Fibroblast of lung (primary cell): ENCODE results near the gene AP4S1. TPM values are rescaled to one million over a fixed set of nuclear protein-coding genes. Genes with fewer than 3 reads are reported as not detected.
A peak's percentile ranks its signal among the peaks of the same experiment; 100 is the strongest.

Experiments
- DNase-seq, 2 donors: peaks; one replicate each; pipeline versions ENCODE4 v3.0.0 to v3.0.0-alpha.2; 2010; ENCODE audit warnings: low read depth in 2 of 2
- H2AFZ ChIP-seq: 2 replicates; pipeline ENCODE4 v1.5.1; 2012; ENCODE audit warnings: low read length, control low read depth, inconsistent platforms
- H3K27ac ChIP-seq: 2 replicates; pipeline ENCODE4 v1.5.1; 2011; ENCODE audit warnings: low read length, control low read depth; ENCODE audit not compliant: insufficient read depth
- H3K27me3 ChIP-seq: 2 replicates; pipeline ENCODE4 v1.5.1; 2011; ENCODE audit warnings: mild to moderate bottlenecking, low read length; ENCODE audit not compliant: control insufficient read depth, insufficient read depth
- H3K36me3 ChIP-seq: 2 replicates; pipeline ENCODE4 v1.5.1; 2011; ENCODE audit warnings: low read length; ENCODE audit not compliant: control insufficient read depth, insufficient read depth
- H3K4me1 ChIP-seq: 2 replicates; pipeline ENCODE4 v1.5.1; 2011; ENCODE audit warnings: low read length; ENCODE audit not compliant: control insufficient read depth, insufficient read depth; ENCODE audit errors: extremely low read depth
- H3K4me2 ChIP-seq: 2 replicates; pipeline ENCODE4 v1.5.1; 2011; ENCODE audit warnings: low read length, control low read depth; ENCODE audit not compliant: insufficient read depth; ENCODE audit errors: extremely low read depth
- H3K4me3 ChIP-seq, 4 experiments: fragments of 200-600 bp in 1 of 4; sonication (generic) in 1 of 4; replicated peaks in 1 of 4; 2 replicates each; pipeline ENCODE4 v1.5.1; 2011 to 2016; ENCODE audit warnings: low read length in 4 of 4, low read depth in 3 of 4, mild to moderate bottlenecking in 3 of 4, control low read depth in 2 of 4, inconsistent platforms in 1 of 4, mixed read lengths in 1 of 4; ENCODE audit not compliant: insufficient read depth in 1 of 4; ENCODE audit errors: control extremely low read depth in 1 of 4
- H3K79me2 ChIP-seq: 2 replicates; pipeline ENCODE4 v1.5.1; 2012; ENCODE audit warnings: mild to moderate bottlenecking, low read length, inconsistent platforms; ENCODE audit not compliant: control insufficient read depth, insufficient read depth
- H3K9ac ChIP-seq: 2 replicates; pipeline ENCODE4 v1.5.1; 2011; ENCODE audit warnings: mild to moderate bottlenecking, low read length, control low read depth; ENCODE audit not compliant: insufficient read depth
- H3K9me3 ChIP-seq: 2 replicates; pipeline ENCODE4 v1.5.1; 2012; ENCODE audit warnings: low read depth, low read length; ENCODE audit not compliant: control insufficient read depth, insufficient read depth
- H4K20me1 ChIP-seq: 2 replicates; pipeline ENCODE4 v1.5.1; 2011; ENCODE audit warnings: low read length; ENCODE audit not compliant: control insufficient read depth, insufficient read depth; ENCODE audit errors: extremely low read depth
- CTCF ChIP-seq, 2 donors: IDR thresholded peaks in 1 of 2; conservative IDR thresholded peaks in 1 of 2; 1 replicate in 1 of 2; 2 replicates in 1 of 2; pipeline ENCODE4 v1.5.1; 2011 to 2012; ENCODE audit warnings: low read length in 2 of 2, control low read depth in 1 of 2, inconsistent platforms in 1 of 2, low read depth in 1 of 2, mild to moderate bottlenecking in 1 of 2
- EZH2 ChIP-seq: IDR thresholded peaks from 2 replicates; pipeline ENCODE4 v1.5.1; 2012; ENCODE audit warnings: low read length, control low read depth, mild to moderate bottlenecking; ENCODE audit errors: missing control alignments
- polyA plus RNA-seq, 2 donors: library from polyadenylated mRNA; depleted of rRNA in 1 of 2; stranded (reverse) in 1 of 2; unstranded in 1 of 2; fragments of >200 nt; gene quantifications; 2 replicates each; pipeline ENCODE4 v1.2.1, GENCODE V29; 2011 to 2012; ENCODE audit warnings: missing spikeins in 1 of 2
- total RNA-seq: library from RNA; depleted of rRNA; stranded (reverse); fragments of >200 nt; gene quantifications from 2 replicates; pipeline ENCODE4 v1.2.1, GENCODE V29; 2014

AP4S1 gene
- total and polyA plus RNA-seq, 2 donors (not counting 1 experiment from before 2014, with no cell fraction given) = 5.6 to 7.1 TPM

DNA sequence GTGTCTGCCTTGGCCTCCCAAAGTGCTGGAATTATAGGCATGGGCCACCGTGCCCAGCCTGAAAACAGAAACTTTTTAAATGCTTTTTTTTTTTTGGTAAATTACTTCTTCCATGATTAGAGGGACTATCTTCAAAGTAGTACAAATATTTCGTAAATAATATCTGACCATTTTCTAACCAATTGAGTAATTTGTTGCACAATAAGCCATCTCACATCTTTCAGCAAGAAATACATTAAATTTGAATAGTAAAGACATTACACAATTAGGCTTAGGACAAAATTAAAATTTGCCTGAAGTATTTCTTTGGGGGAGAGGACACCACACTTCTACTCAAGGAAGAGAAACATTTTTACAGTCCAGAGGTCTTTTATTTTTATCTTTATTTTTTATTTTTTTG, 85.4 kb downstream of the AP4S1 start:
- Histone ChIP-seq H3K4me1 (no peaks in the 10 kb centered on the region), H3K36me3 (peaks cover 12% of the 10 kb centered on the region), H2AFZ (no peak overlapping the region), H3K9me3 (no peaks in the 10 kb centered on the region), H3K79me2 (no peaks in the 10 kb centered on the region), H3K4me3 (no peak overlapping the region), H3K27ac (no peak overlapping the region), H3K9ac (no peak overlapping the region), H3K4me2 (no peak overlapping the region), H3K27me3 (no peaks in the 10 kb centered on the region), H4K20me1 (no peaks in the 10 kb centered on the region)
- TF ChIP-seq EZH2 = no peak
- TF ChIP-seq CTCF (conservative IDR thresholded peaks at IDR 0.05 in 1 of 2, IDR thresholded peaks at IDR 0.05 in 1 of 2; ENCODE audit: low read depth in 1 of 2, low read length in 2 of 2) = no peak
- DNase-seq = peak in 1 of 2 donors; percentile 38

GRCh38 chr14:31113794-31114193, 88.3 kb downstream of the AP4S1 start:
- TF ChIP-seq CTCF (conservative IDR thresholded peaks at IDR 0.05 in 1 of 2, IDR thresholded peaks at IDR 0.05 in 1 of 2; ENCODE audit: low read depth in 1 of 2, low read length in 2 of 2) (no peak), EZH2 (no peak)
- Histone ChIP-seq H3K36me3 (peaks cover 8% of the 10 kb centered on the region), H3K4me1 (no peaks in the 10 kb centered on the region)

GRCh38 chr14:31118892-31119291, 93.4 kb downstream of the AP4S1 start:
- no peaks in the 10 kb centered on the region for H4K20me1 ChIP-seq
- H3K9ac ChIP-seq = no peak overlapping the region
- peak; percentile 10 to 18 for DNase-seq
- peaks cover 15% of the 10 kb centered on the region for H3K36me3 ChIP-seq
- no peak overlapping the region for H3K4me3 ChIP-seq
- TF ChIP-seq CTCF (conservative IDR thresholded peaks at IDR 0.05 in 1 of 2, IDR thresholded peaks at IDR 0.05 in 1 of 2; ENCODE audit: low read depth in 1 of 2, low read length in 2 of 2) (no peak), EZH2 (no peak)
- no peaks in the 10 kb centered on the region for H3K4me1 ChIP-seq
- no peak overlapping the region for H2AFZ ChIP-seq
- no peaks in the 10 kb centered on the region for H3K9me3 ChIP-seq
- H3K27me3 ChIP-seq = no peaks in the 10 kb centered on the region
- H3K4me2 ChIP-seq = no peak overlapping the region
- H3K79me2 ChIP-seq = no peaks in the 10 kb centered on the region
- H3K27ac ChIP-seq = no peak overlapping the region

More at GRCh38 chr14:31113794-31114193, 88.3 kb downstream of the AP4S1 start:
- H3K9ac ChIP-seq = no peak overlapping the region
- H3K4me2 ChIP-seq = no peak overlapping the region
- no peaks in the 10 kb centered on the region for H3K9me3 ChIP-seq
- no peak overlapping the region for H2AFZ ChIP-seq
- H3K27ac ChIP-seq = no peak overlapping the region
- no peaks in the 10 kb centered on the region for H3K27me3 ChIP-seq
- no peak for DNase-seq
- H3K4me3 ChIP-seq = no peak overlapping the region
- H4K20me1 ChIP-seq = no peaks in the 10 kb centered on the region
- H3K79me2 ChIP-seq = no peaks in the 10 kb centered on the region
